GM11168 (cell line): Measurements from ENCODE around the gene CELF2.

Source experiments
- in situ Hi-C: fragments of 300-500 bp; cut with MboI; formaldehyde crosslinking; loops from one replicate; pipeline ENCODE4 v1.12.0; 2022; ENCODE audit warnings: low sequenced_read_pairs; ENCODE audit not compliant: unreplicated experiment

The CELF2 gene

DNA sequence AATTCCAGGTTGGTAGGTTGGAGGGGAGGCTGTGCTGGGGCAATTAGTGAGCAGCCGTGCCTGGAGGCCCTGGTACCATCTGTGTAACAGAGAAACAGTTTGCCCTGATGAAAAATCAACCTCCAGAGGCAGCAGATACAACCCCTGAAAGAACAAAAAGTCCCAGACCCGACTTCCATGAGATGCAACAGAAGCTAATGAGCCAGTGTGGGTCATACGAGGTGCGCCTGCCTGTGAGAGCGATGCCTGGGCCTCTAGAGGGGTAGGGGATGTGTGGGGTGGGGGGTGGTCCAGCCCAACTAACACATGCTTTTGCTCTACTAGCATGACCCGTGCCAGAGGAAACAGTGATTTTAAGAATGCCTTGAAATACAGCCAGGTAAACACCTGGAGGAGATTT is 39.3 kb downstream of the CELF2 start:
- in situ Hi-C loops, result no loop called here

- in situ Hi-C loops, result no loop called here
Measured at GRCh38 chr10:11057448-11057847, 39.8 kb downstream of the CELF2 start.

GRCh38 chr10:11057994-11058393 is 40.3 kb downstream of the CELF2 start:
- in situ Hi-C loops, result no loop called here

DNA sequence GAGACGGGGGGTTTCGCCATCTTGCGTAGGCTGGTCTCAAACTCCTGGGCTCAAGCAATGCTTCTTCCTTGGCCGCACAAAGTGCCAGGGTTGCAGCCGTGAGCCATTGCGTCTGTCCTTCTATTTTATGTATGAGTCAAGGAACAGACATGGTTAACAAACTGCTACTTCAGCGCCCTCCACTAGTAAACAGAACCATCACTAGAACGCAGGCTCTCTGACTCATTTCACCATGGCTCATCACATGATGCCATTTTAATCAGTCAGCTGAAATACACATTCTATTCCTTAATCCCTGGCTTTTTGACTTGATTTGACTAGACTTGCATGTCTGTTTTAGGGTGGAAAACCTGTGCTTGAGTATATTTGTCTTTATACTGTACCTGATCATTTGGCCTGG is 41.3 kb downstream of the CELF2 start:
- in situ Hi-C loops, result no loop called here

GRCh38 chr10:11063856-11064255 is 46.2 kb downstream of the CELF2 start:
- in situ Hi-C loops, result no loop called here

DNA sequence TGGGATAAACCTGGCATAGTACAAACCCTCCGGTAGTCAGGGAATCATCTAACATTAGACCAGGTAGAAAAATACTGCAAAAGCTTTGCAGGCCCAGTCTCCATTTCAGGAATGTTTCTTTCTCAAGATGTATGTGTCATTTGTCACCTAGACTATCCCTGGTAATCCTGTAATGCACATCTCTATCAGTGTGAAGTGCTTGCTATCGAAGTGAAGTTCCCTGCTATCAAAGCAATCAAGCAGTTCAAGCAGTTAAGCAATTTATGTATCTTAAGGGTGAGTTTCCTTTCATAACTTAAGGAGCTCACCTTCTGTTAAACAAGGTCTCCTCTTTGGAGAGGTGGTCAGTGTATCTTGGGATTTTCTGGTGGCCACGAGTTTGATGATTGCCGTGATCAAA is 47.2 kb downstream of the CELF2 start:
- in situ Hi-C loops, result no loop called here

GRCh38 chr10:11065567-11065966 is 47.9 kb downstream of the CELF2 start:
- in situ Hi-C loops, result no loop called here

DNA sequence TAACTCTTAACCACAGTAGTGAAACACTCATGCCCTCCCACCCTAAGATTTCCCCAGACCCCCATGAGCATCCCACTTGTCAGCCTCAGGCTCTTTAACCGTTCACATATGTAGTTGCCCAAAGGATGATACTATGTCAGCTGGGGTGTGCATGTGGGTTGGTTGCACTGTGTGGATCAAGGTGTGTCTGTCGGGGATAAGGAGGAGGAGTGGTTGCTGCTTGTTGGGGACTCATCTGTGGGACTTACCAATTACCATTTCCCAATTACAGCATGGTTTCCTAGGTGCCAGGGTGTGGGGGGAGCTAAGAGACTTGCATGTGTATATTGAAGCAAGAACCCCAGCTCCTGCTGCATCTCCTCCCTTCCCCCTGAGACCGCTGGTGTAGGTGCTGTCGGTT is 48.8 kb downstream of the CELF2 start:
- in situ Hi-C loops, result no loop called here

DNA sequence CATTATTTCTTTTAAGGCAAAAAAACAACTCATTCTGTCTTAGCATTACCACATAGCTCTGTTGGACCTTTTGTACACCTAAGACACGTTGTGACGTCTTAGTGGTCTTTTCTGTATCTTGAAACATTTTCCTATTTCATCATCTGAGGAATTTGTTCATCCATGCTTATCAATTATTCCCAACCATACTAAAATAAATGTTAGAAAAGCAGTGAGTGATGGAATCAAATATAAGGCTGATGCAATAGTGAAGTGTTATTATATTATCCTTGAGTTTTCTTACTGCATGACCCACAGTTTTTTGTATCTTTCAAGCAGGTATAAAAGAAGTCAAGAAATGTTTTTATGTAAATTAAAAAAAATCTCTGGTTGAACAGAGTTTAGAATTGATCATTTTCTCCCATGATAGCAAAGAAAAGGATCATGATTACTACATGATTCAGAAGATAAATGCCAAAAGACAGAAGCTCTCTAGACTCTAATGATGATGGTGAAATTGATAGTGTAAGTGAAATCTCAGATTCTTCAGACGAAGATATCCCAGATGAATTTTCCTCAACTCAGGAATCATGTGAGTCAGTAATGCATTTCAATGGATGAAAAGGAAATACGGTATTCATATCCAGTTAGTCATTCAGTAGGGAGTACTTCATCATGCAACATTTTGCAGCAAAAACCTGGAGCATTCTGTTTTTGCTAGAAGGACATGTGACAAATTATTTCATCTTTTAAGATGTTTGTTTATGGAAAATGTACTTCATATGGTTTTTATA is 51.4 kb downstream of the CELF2 start:
- in situ Hi-C loops, result no loop called here

- in situ Hi-C loops, result no loop called here
Measured at GRCh38 chr10:11073410-11073809, 55.7 kb downstream of the CELF2 start.

DNA sequence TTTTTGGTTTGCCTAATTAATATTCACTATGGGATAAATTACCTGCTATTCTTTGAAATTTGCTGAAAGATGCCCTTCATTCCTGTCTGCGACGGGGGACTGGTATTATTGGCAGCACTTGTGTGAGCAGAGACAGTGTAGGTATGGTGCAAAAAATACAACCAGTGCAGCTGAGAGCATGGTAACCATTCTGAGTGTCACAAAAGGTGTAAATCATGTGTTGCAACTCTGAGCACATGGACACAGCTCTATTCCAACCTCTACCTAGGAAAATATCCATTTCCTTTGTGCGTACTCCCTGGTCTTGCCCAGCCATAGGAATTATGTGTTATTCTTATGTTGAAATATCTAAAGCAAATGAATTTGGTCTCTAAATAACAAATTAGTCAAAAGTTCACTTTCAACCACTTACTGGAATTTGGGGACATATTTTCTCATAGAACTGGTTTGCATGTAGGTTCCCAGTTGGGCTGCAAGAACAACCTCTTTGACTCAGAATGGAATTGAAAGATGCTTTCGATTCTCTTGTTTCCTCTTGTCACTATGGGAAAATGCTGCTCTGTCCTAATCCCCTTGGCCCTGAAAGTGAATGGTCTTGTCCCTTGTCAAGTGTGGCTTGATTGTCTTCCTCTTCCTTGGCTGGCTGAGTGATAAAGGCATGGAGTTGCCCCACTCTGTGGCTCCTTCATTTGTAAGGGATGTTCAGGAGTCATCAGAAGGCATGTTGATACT is 57.0 kb downstream of the CELF2 start:
- in situ Hi-C loops, result no loop called here

DNA sequence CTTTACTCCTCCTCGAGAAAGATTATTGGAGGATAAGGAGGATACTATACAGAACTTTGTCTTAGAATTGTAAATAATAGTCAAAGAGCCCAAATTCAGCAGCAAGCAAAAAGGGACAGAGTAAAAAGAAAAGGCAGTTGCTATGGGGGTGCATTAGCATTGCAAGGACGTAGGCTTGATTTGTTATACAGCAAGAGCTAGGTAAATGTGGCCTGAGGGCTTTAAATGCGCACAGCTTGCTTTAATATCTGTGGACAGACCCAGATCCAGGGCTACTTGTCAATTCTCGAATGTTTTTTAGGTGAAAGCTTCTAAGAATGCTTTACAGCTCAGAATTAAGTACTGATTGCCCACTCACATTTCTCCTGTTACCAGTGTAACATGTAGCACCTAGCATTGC is 58.5 kb downstream of the CELF2 start:
- in situ Hi-C loops, result no loop called here

- in situ Hi-C loops, result no loop called here
Measured at GRCh38 chr10:11080564-11080984, 62.9 kb downstream of the CELF2 start.

- in situ Hi-C loops, result no loop called here
Measured at GRCh38 chr10:11081408-11081807, 63.7 kb downstream of the CELF2 start.

DNA sequence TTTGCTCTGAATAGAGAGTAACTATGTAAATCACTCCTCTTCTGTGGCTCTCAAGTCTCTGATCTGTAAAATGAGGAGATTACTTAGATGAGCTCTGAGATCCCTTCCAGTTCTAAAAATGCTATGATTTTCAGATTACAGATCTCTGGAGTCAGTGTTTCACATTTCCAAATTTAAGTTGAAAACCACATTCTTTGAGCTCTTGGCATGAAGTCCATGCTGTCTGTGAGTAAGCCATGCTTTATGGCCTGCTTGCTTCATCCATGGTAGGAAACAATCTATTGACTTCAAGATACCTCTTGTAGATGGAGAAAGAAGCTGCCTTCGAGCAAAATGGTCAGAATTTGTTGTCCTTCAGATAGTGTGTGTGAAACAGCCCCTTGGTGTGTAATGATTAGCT is 64.9 kb downstream of the CELF2 start:
- in situ Hi-C loops, result no loop called here

- in situ Hi-C loops, result no loop called here
Measured at GRCh38 chr10:11083051-11083450, 65.4 kb downstream of the CELF2 start.

GRCh38 chr10:11085545-11085944 is 67.9 kb downstream of the CELF2 start:
- in situ Hi-C loops, result no loop called here

DNA sequence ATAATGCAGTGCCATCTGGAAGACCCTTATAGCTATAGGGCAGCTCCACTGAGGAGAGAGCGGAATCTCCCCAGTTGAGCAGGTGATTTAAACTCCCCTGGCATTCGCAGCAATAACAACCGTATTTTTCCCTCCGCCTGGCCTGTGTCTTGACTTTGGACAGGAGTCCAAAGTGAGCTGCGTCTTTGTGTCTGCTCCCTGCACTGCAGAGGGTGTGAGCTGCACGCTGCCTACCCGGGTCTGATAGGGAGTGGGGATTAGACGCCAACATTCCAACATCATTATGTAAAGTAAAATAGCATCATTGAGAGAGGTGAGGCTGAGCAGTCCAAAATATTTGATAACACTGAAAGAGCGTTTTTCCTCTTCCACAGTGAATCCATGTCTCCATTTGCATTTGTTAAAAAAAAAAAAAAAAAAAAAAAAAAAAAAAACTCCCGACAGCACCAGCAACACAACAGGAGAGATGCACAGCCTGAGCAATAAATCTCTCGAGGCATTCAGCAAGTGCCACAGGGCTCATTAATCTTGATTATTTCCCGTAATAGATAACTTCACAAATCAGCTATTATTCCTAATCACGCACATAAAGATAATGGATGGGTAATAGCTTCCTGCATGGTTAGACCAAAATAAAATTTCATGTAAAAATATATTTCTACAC is 68.6 kb downstream of the CELF2 start:
- in situ Hi-C loops, result no loop called here

- in situ Hi-C loops, result no loop called here
Measured at GRCh38 chr10:11087372-11087771, 69.7 kb downstream of the CELF2 start.

DNA sequence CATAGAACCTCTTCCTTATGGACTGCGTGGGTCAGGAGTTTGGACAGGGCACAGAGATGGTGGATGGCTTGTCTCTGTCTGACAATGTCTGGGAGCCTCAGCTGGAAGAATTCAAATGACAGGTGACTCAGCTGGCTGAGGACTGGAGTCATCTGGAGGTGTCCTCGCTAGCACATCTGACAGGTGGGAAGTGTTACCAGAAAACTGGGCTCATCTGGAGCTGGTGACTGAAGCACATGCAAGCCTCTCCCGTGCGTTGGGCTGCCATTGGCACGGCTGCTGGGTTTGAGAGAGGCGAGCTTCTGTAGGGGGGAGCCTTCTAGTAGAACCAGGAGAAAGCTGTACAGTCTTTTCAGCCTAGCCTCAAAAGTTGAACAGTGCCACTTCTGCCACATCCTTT is 71.0 kb downstream of the CELF2 start:
- in situ Hi-C loops, result no loop called here

- in situ Hi-C loops, result no loop called here
Measured at GRCh38 chr10:11089272-11089671, 71.6 kb downstream of the CELF2 start.
